HCT116 (cell line): ENCODE data around the gene TMEM53. TPM values are rescaled to one million over a fixed set of nuclear protein-coding genes. Genes with fewer than 3 reads are reported as not detected.

Experiments
- ATAC-seq: fragments of 200-7000 bp; cut with Tn5 transposase; 2 replicates; pipeline ENCODE4 v1.9.1; 2020; ENCODE audit warnings: mild to moderate bottlenecking, moderate library complexity
- BruUV-seq: library from RNA; stranded (reverse); fragments of 400-500 nt; replicated peaks from 2 replicates; lab custom pipeline; 2021; lab: Mats Ljungman, UMichigan
- CTCF ChIA-PET: fragments of 300-600 bp; sonication (Branson Sonifier 250); formaldehyde crosslinking; loops from one replicate; lab custom pipeline; 2021; ENCODE audit warnings: antibody characterized with exemption; lab: Charles Lee
- POLR2A ChIA-PET: fragments of 300-600, 350-600 bp; sonication (Branson Sonifier 250); formaldehyde crosslinking; loops from one replicate; lab custom pipeline; 2021; ENCODE audit warnings: antibody characterized with exemption; lab: Charles Lee
- RAD21 ChIA-PET, 2 experiments: fragments of 300-600 bp; sonication (Branson Sonifier 250); formaldehyde crosslinking; loops; one replicate each; lab custom pipeline; 2023; ENCODE audit warnings: low total read pairs in 2 of 2; ENCODE audit not compliant: uncharacterized antibody in 2 of 2, unreplicated experiment in 2 of 2, low non-redundant PET in 1 of 2; lab: Charles Lee
- DNase-seq: peaks from one replicate; pipeline ENCODE4 v3.0.0-alpha.2; 2010; ENCODE audit warnings: low read depth, low spot score
- H2AFZ ChIP-seq: fragments of 200-600 bp; shearing (Covaris generic), sonication (generic); 2 replicates; pipeline ENCODE4 v1.6.1; 2017; ENCODE audit warnings: low read depth, mixed run types, mixed read lengths, antibody characterized with exemption, low read length; ENCODE audit not compliant: poor library complexity, severe bottlenecking
- H3K27ac ChIP-seq: 2 replicates; pipeline ENCODE4 v1.5.1; 2012; ENCODE audit warnings: low read depth, low read length
- H3K27me3 ChIP-seq: fragments of 200-600 bp; sonication (generic); 2 replicates; pipeline ENCODE4 v1.6.1; 2016; ENCODE audit warnings: mixed run types, low read length, mixed read lengths; ENCODE audit not compliant: insufficient read depth
- H3K36me3 ChIP-seq, 2 experiments: fragments of 200-500 bp in 1 of 2; fragments of 200-600 bp in 1 of 2; sonication (Bioruptor generic) in 1 of 2; sonication (generic) in 1 of 2; 2 replicates each; pipeline versions ENCODE4 v1.5.1 to v1.6.1; 2014 to 2016; ENCODE audit warnings: low read length in 2 of 2, inconsistent platforms in 1 of 2, mixed read lengths in 1 of 2, mixed run types in 1 of 2; ENCODE audit not compliant: insufficient read depth in 2 of 2, control insufficient read depth in 1 of 2
- H3K4me1 ChIP-seq, 2 experiments: fragments of 200-600 bp in 1 of 2; sonication (generic) in 1 of 2; 2 replicates each; pipeline versions ENCODE4 v1.5.1 to v1.6.1; 2012 to 2017; ENCODE audit warnings: low read length in 2 of 2, inconsistent platforms in 1 of 2, mild to moderate bottlenecking in 1 of 2, mixed read lengths in 1 of 2, mixed run types in 1 of 2, moderate library complexity in 1 of 2; ENCODE audit not compliant: insufficient read depth in 2 of 2, control insufficient read depth in 1 of 2
- H3K4me2 ChIP-seq: fragments of 200-600 bp; sonication (generic); 2 replicates; pipeline ENCODE4 v1.6.1; 2017; ENCODE audit warnings: mixed run types, low read length, mixed read lengths
- H3K4me3 ChIP-seq, 2 experiments: fragments of 200-600 bp in 1 of 2; sonication (generic) in 1 of 2; replicated peaks in 1 of 2; 2 replicates each; pipeline ENCODE4 v1.5.1; 2011 to 2016; ENCODE audit warnings: low read length in 2 of 2, control low read depth in 1 of 2, low read depth in 1 of 2, mild to moderate bottlenecking in 1 of 2, mixed read lengths in 1 of 2, mixed run types in 1 of 2
- H3K79me2 ChIP-seq: fragments of 200-600 bp; sonication (generic); 2 replicates; pipeline ENCODE4 v1.6.1; 2017; ENCODE audit warnings: mild to moderate bottlenecking, mixed run types, low read length, moderate library complexity, mixed read lengths; ENCODE audit not compliant: insufficient read depth
- H3K9ac ChIP-seq: fragments of 200-600 bp; sonication (generic); 2 replicates; pipeline ENCODE4 v1.6.1; 2016; ENCODE audit warnings: low read length, mixed read lengths
- H3K9me2 ChIP-seq: fragments of 200-600 bp; sonication (generic), shearing (Covaris generic); 2 replicates; pipeline ENCODE4 v1.6.1; 2017; ENCODE audit warnings: mixed run types, mild to moderate bottlenecking, moderate library complexity; ENCODE audit not compliant: insufficient read depth
- H3K9me3 ChIP-seq, 2 experiments: fragments of 200-500 bp in 1 of 2; fragments of 200-600 bp in 1 of 2; sonication (Bioruptor generic) in 1 of 2; sonication (generic) in 1 of 2; 2 replicates each; pipeline ENCODE4 v1.6.1; 2014 to 2017; ENCODE audit warnings: low read length in 2 of 2, mixed read lengths in 2 of 2, inconsistent platforms in 1 of 2, low read depth in 1 of 2, mild to moderate bottlenecking in 1 of 2, mixed run types in 1 of 2, moderate library complexity in 1 of 2; ENCODE audit not compliant: control insufficient read depth in 1 of 2, insufficient read depth in 1 of 2
- H4K20me1 ChIP-seq: fragments of 200-600 bp; sonication (generic), shearing (Covaris generic); 2 replicates; pipeline ENCODE4 v1.6.1; 2017; ENCODE audit warnings: mixed run types, mild to moderate bottlenecking, moderate library complexity; ENCODE audit not compliant: insufficient read depth
- EGR1 ChIP-seq: IDR thresholded peaks from 2 replicates; pipeline ENCODE4 v1.6.1; 2012; ENCODE audit warnings: low read depth
- ELF1 ChIP-seq: IDR thresholded peaks from 2 replicates; pipeline ENCODE4 v1.6.1; 2012; ENCODE audit warnings: low read depth, borderline replicate concordance
- EZH2 ChIP-seq: fragments of 200-600 bp; sonication (generic); IDR thresholded peaks from 2 replicates; pipeline ENCODE4 v1.6.1; 2017; ENCODE audit warnings: antibody characterized with exemption, mixed run types
- POLR2AphosphoS5 ChIP-seq: IDR thresholded peaks from 2 replicates; pipeline ENCODE4 v1.6.1; 2011; ENCODE audit warnings: mild to moderate bottlenecking, low read depth, low read length, moderate library complexity
- TCF7L2 ChIP-seq: IDR thresholded peaks from 2 replicates; pipeline ENCODE4 v1.7.0; 2011; ENCODE audit warnings: borderline replicate concordance, inconsistent platforms; ENCODE audit not compliant: insufficient read depth, insufficient read length; ENCODE audit errors: extremely low read depth
- intact Hi-C: fragments of 100-400 bp; cut with micrococcal nuclease; formaldehyde crosslinking; loops from 2 replicates; pipeline ENCODE4 v1.10.0; 2022
- total RNA-seq: library from RNA; stranded (reverse); gene quantifications from one replicate; pipeline ENCODE4 v1.2.1, GENCODE V29; 2021; ENCODE audit not compliant: unreplicated experiment
- TF ChIP-seq, protein P1 (sequence below): IDR thresholded peaks from 2 replicates; pipeline ENCODE4 v1.6.1; 2012
- TF ChIP-seq, protein P2 (sequence below): IDR thresholded peaks from 2 replicates; pipeline ENCODE4 v1.6.1; 2012; ENCODE audit warnings: low read depth
- TF ChIP-seq, protein P3 (sequence below): IDR thresholded peaks from 2 replicates; pipeline ENCODE4 v1.6.1; 2012

The TMEM53 gene
- total RNA-seq, 1 experiment from 2014 or later, result 10.8 TPM

DNA sequence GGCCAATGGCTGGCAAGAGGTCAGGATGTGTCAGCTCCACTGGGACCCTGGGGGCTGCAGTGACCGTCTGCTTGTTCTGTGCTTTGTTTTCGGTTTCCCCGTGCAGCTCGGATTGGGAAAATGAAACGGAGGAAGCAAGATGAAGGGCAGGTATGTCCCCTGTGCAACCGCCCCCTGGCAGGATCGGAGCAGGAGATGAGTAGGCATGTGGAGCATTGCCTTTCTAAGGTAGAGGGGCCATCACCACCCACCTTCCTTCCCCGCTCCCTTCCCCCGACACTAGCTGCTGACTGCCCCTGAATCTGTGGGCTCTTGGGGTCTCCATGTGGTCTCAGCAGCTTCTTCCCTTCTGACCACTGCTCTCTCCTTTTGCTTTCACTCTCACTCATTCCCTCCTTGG lies 38.8 kb downstream of the TMEM53 start:
- intact Hi-C loops, result no loop called here
- Histone ChIP-seq H3K27ac (no peak overlapping the region), H3K79me2 (peaks cover 33% of the 10 kb centered on the region), H3K9me3 (no peaks in the 10 kb centered on the region), H4K20me1 (no peaks in the 10 kb centered on the region), H2AFZ (no peak overlapping the region), H3K9me2 (0 out of 2 replicates have a peak, but pooled peaks cover 2% of the 10 kb centered on the region), H3K27me3 (no peaks in the 10 kb centered on the region), H3K4me2 (no peak overlapping the region), H3K9ac (no peak overlapping the region), H3K4me3 (no peak overlapping the region), H3K4me1 (peaks cover 5 to 22% of the 10 kb centered on the region in 2 experiments; a peak in 3 of 4 replicates), H3K36me3 (peaks cover 17 to 65% of the 10 kb centered on the region in 2 experiments; a peak in 3 of 4 replicates)
- ChIA-PET CTCF (no interaction called here), RAD21 (no interaction called here), POLR2A (no interaction called here)
- no TSS peak for BruUV-seq
- ATAC-seq, result no peak
- no peak for DNase-seq
- TF ChIP-seq, protein P1, sequence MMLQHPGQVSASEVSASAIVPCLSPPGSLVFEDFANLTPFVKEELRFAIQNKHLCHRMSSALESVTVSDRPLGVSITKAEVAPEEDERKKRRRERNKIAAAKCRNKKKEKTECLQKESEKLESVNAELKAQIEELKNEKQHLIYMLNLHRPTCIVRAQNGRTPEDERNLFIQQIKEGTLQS, result no peak
- no peak for TF ChIP-seq EGR1
- TF ChIP-seq ELF1, result no peak

DNA sequence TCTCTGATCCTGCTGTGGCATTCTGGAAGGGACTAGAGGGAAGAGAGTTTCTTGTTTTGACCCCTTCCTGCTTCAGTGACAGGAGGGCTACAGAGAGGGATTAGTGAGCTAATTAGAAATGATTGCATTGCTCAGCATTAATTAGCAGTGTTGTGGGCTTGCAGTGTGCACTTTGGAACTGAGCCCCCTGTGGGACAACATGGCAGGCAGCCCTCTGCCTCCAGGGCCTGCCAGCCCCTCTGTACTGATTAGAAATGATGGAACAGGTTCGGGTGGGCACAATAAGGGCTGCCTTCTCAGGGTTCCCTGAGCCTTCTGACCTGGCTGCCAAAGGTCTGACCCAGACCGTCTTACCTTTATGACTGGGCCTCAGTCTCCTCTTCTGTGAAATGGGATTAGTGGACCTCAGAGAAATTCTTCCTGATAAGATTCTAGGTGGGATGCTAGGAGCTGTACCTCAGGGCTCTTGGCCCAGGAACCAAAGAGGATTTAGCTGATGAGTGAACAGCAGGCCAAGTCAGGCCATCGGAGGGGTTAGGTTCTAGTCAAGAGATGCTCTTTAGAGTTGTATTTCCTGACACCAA lies 39.6 kb downstream of the TMEM53 start:
- intact Hi-C loops, result no loop called here
- no peak for ATAC-seq
- H3K27ac ChIP-seq, result no peak overlapping the region
- no TSS peak for BruUV-seq
- 0 out of 2 replicates have a peak, but pooled peaks cover 2% of the 10 kb centered on the region for H3K9me2 ChIP-seq
- H3K4me1 ChIP-seq, result peaks cover 5 to 22% of the 10 kb centered on the region in 2 experiments; a peak in 3 of 4 replicates
- POLR2A ChIA-PET, result no interaction called here
- H3K79me2 ChIP-seq, result peaks cover 33% of the 10 kb centered on the region
- no peak for DNase-seq
- H3K9me3 ChIP-seq, result no peaks in the 10 kb centered on the region
- H3K9ac ChIP-seq, result no peak overlapping the region
- TF ChIP-seq EZH2, result no peak
- no peak for TF ChIP-seq POLR2AphosphoS5
- TF ChIP-seq TCF7L2, result no peak
- TF ChIP-seq, protein P1, result no peak
- TF ChIP-seq, protein P2, sequence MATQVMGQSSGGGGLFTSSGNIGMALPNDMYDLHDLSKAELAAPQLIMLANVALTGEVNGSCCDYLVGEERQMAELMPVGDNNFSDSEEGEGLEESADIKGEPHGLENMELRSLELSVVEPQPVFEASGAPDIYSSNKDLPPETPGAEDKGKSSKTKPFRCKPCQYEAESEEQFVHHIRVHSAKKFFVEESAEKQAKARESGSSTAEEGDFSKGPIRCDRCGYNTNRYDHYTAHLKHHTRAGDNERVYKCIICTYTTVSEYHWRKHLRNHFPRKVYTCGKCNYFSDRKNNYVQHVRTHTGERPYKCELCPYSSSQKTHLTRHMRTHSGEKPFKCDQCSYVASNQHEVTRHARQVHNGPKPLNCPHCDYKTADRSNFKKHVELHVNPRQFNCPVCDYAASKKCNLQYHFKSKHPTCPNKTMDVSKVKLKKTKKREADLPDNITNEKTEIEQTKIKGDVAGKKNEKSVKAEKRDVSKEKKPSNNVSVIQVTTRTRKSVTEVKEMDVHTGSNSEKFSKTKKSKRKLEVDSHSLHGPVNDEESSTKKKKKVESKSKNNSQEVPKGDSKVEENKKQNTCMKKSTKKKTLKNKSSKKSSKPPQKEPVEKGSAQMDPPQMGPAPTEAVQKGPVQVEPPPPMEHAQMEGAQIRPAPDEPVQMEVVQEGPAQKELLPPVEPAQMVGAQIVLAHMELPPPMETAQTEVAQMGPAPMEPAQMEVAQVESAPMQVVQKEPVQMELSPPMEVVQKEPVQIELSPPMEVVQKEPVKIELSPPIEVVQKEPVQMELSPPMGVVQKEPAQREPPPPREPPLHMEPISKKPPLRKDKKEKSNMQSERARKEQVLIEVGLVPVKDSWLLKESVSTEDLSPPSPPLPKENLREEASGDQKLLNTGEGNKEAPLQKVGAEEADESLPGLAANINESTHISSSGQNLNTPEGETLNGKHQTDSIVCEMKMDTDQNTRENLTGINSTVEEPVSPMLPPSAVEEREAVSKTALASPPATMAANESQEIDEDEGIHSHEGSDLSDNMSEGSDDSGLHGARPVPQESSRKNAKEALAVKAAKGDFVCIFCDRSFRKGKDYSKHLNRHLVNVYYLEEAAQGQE, result no peak
- TF ChIP-seq, protein P3, sequence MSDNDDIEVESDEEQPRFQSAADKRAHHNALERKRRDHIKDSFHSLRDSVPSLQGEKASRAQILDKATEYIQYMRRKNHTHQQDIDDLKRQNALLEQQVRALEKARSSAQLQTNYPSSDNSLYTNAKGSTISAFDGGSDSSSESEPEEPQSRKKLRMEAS, result no peak
- peaks cover 17 to 61% of the 10 kb centered on the region in 2 experiments; a peak in 3 of 4 replicates for H3K36me3 ChIP-seq
- RAD21 ChIA-PET, result no interaction called here
- no peak overlapping the region for H3K4me3 ChIP-seq
- H3K4me2 ChIP-seq, result no peak overlapping the region
- CTCF ChIA-PET, result no interaction called here
- no peaks in the 10 kb centered on the region for H4K20me1 ChIP-seq
- H3K27me3 ChIP-seq, result no peaks in the 10 kb centered on the region
- no peak overlapping the region for H2AFZ ChIP-seq
